DMS 273 (cell line): ENCODE results near the gene SAMD11.
"Not testable (repeated sequence)": the region's sequence is repeated elsewhere in the genome, so short reads cannot be mapped to it uniquely, and the experiment has no call there.

Experiments
- DNase-seq: peaks from one replicate; lab custom pipeline; 2025; ENCODE audit not compliant: unreplicated experiment; lab: John Stamatoyannopoulos, UW

Gene SAMD11

GRCh38 chr1:923131-923990 is at the start of gene SAMD11:
SAMD11 (plus strand) TSS chr1:923923; CDS start chr1:924432, 509 bp downstream.
- peak; percentile 96 for DNase-seq

GRCh38 chr1:876428-877208 is 47.1 kb upstream of the SAMD11 start:
- DNase-seq = not testable (repeated sequence)

GRCh38 chr1:877209-877986 is 46.3 kb upstream of the SAMD11 start:
- DNase-seq = not testable (repeated sequence)

- peak; percentile 53 for DNase-seq
These were observed 43.2 kb upstream of the SAMD11 start for GRCh38 chr1:880511-880910.

- not testable (repeated sequence) for DNase-seq
These were observed 42.8 kb upstream of the SAMD11 start for GRCh38 chr1:880915-881314.

- DNase-seq = no peak
These were observed 37.4 kb upstream of the SAMD11 start for GRCh38 chr1:886311-886710.

- no peak for DNase-seq
These were observed 37.0 kb upstream of the SAMD11 start for GRCh38 chr1:886760-887159.

- no peak for DNase-seq
These were observed 35.4 kb upstream of the SAMD11 start for GRCh38 chr1:888297-888696.

- not testable (repeated sequence) for DNase-seq
These were observed 33.9 kb upstream of the SAMD11 start for GRCh38 chr1:889774-890173.

GRCh38 chr1:890234-890633 is 33.5 kb upstream of the SAMD11 start:
- DNase-seq = not testable (repeated sequence)

- DNase-seq = no peak
These were observed 33.1 kb upstream of the SAMD11 start for GRCh38 chr1:890661-891060.

- DNase-seq = no peak
These were observed 26.5 kb upstream of the SAMD11 start for GRCh38 chr1:897226-897625.

- not testable (repeated sequence) for DNase-seq
These were observed 25.8 kb upstream of the SAMD11 start for GRCh38 chr1:897951-898350.

- no peak for DNase-seq
These were observed 23.9 kb upstream of the SAMD11 start for GRCh38 chr1:899636-900317.

GRCh38 chr1:901108-901859 is 22.4 kb upstream of the SAMD11 start:
- no peak for DNase-seq

- DNase-seq = no peak
These were observed 20.9 kb upstream of the SAMD11 start for GRCh38 chr1:902802-903201.

GRCh38 chr1:903305-903704 is 20.4 kb upstream of the SAMD11 start:
- DNase-seq = no peak

- no peak for DNase-seq
These were observed 19.9 kb upstream of the SAMD11 start for GRCh38 chr1:903721-904271.

- peak; percentile 92 for DNase-seq
These were observed 19.3 kb upstream of the SAMD11 start for GRCh38 chr1:904310-904950.
